Liver (tissue), 9 donors: ENCODE measurements around the gene CYB5D1. TPM values are rescaled to one million over a fixed set of nuclear protein-coding genes. Genes with fewer than 3 reads are reported as not detected.

Source experiments
- DNase-seq: peaks from one replicate; pipeline ENCODE4 v3.0.0-alpha.2; 2017; ENCODE audit warnings: low spot score
- H3K27ac ChIP-seq, 2 donors: one replicate each; pipeline ENCODE4 v1.7.0; 2013; ENCODE audit warnings: inconsistent platforms in 2 of 2, low read length in 2 of 2, control low read depth in 1 of 2, low read depth in 1 of 2, mild to moderate bottlenecking in 1 of 2
- H3K27me3 ChIP-seq, 4 donors: one replicate each; pipeline versions ENCODE4 v1.6.1 to v1.7.0; 2013; ENCODE audit warnings: low read length in 3 of 4, inconsistent platforms in 1 of 4, mild to moderate bottlenecking in 1 of 4, moderate library complexity in 1 of 4; ENCODE audit not compliant: control insufficient read depth in 4 of 4, insufficient read depth in 4 of 4
- H3K36me3 ChIP-seq, 4 donors: one replicate each; pipeline versions ENCODE4 v1.6.1 to v1.7.0; 2013; ENCODE audit warnings: low read length in 3 of 4, mild to moderate bottlenecking in 3 of 4, low read depth in 1 of 4, moderate library complexity in 1 of 4; ENCODE audit not compliant: control insufficient read depth in 4 of 4, insufficient read depth in 3 of 4
- H3K4me1 ChIP-seq, 4 donors: one replicate each; pipeline versions ENCODE4 v1.6.1 to v1.7.0; 2013; ENCODE audit warnings: low read length in 3 of 4, mild to moderate bottlenecking in 3 of 4, moderate library complexity in 1 of 4; ENCODE audit not compliant: control insufficient read depth in 4 of 4, insufficient read depth in 4 of 4
- H3K4me3 ChIP-seq, 3 donors: one replicate each; pipeline versions ENCODE4 v1.6.1 to v1.7.0; 2013; ENCODE audit warnings: low read length in 3 of 3, control low read depth in 1 of 3, low read depth in 1 of 3, mild to moderate bottlenecking in 1 of 3
- H3K9ac ChIP-seq, 2 donors: one replicate each; pipeline ENCODE4 v1.7.0; 2013; ENCODE audit warnings: low read length in 2 of 2, mild to moderate bottlenecking in 2 of 2, moderate library complexity in 2 of 2, control low read depth in 1 of 2, low read depth in 1 of 2
- H3K9me3 ChIP-seq, 4 donors: one replicate each; pipeline versions ENCODE4 v1.6.1 to v1.7.0; 2013; ENCODE audit warnings: low read length in 3 of 4; ENCODE audit not compliant: control insufficient read depth in 4 of 4
- CTCF ChIP-seq: fragments of 150-350 bp; IDR thresholded peaks from 2 replicates; pipeline ENCODE4 v1.5.1; 2017; ENCODE audit warnings: improper control_type of control experiment, low read depth, low read length; ENCODE audit not compliant: missing input control
- EGR1 ChIP-seq, 2 donors: IDR thresholded peaks; 2 replicates each; pipeline ENCODE4 v1.6.1; 2016 to 2018; ENCODE audit warnings: antibody characterized with exemption in 2 of 2, low read depth in 2 of 2
- FOXA2 ChIP-seq: IDR thresholded peaks from 2 replicates; pipeline ENCODE4 v1.6.1; 2016; ENCODE audit warnings: antibody characterized with exemption
- GABPA ChIP-seq, 2 donors: IDR thresholded peaks in 1 of 2; conservative IDR thresholded peaks in 1 of 2; 2 replicates each; pipeline ENCODE4 v1.6.1; 2016; ENCODE audit warnings: antibody characterized with exemption in 2 of 2, mild to moderate bottlenecking in 1 of 2, moderate library complexity in 1 of 2
- HNF4A ChIP-seq, 2 donors: conservative IDR thresholded peaks; 2 replicates each; pipeline ENCODE4 v1.6.1; 2016; ENCODE audit warnings: antibody characterized with exemption in 2 of 2, mild to moderate bottlenecking in 2 of 2
- HNF4G ChIP-seq: IDR thresholded peaks from 2 replicates; pipeline ENCODE4 v1.6.1; 2016; ENCODE audit warnings: antibody characterized with exemption
- JUND ChIP-seq, 2 donors: IDR thresholded peaks; 2 replicates each; pipeline ENCODE4 v1.6.1; 2016; ENCODE audit warnings: antibody characterized with exemption in 2 of 2
- MAX ChIP-seq: IDR thresholded peaks from 2 replicates; pipeline ENCODE4 v1.6.1; 2016; ENCODE audit warnings: antibody characterized with exemption
- RAD21 ChIP-seq, 2 donors: IDR thresholded peaks; 2 replicates each; pipeline ENCODE4 v1.6.1; 2016; ENCODE audit warnings: antibody characterized with exemption in 2 of 2, mild to moderate bottlenecking in 2 of 2
- REST ChIP-seq: IDR thresholded peaks from 2 replicates; pipeline ENCODE4 v1.6.1; 2016; ENCODE audit warnings: antibody characterized with exemption, mild to moderate bottlenecking
- RXRA ChIP-seq, 2 donors: IDR thresholded peaks; 2 replicates each; pipeline ENCODE4 v1.6.1; 2017 to 2018; ENCODE audit warnings: antibody characterized with exemption in 2 of 2, mild to moderate bottlenecking in 1 of 2
- SP1 ChIP-seq: IDR thresholded peaks from 2 replicates; pipeline ENCODE4 v1.6.1; 2018; ENCODE audit warnings: antibody characterized with exemption, mild to moderate bottlenecking
- YY1 ChIP-seq: IDR thresholded peaks from 2 replicates; pipeline ENCODE4 v1.6.1; 2016; ENCODE audit warnings: antibody characterized with exemption, mild to moderate bottlenecking
- ZBTB33 ChIP-seq: IDR thresholded peaks from 2 replicates; pipeline ENCODE4 v1.6.1; 2016; ENCODE audit warnings: antibody characterized with exemption
- WGBS: extraction: QIAGEN DNeasy Blood & Tissue Kit; methylation state at CpG from one replicate; pipeline ENCODE4 v1.1.7; 2013; 5-methylcytosine and 5-hydroxymethylcytosine counted together
- polyA plus RNA-seq, 2 donors: library from polyadenylated mRNA; stranded (reverse) in 1 of 2; unstranded in 1 of 2; fragments of 200-250 nt in 1 of 2; fragments of >200 nt in 1 of 2; fragmentation: Nextera tagmentation in 1 of 2; extraction: Ambion mirVana in 1 of 2; gene quantifications; one replicate each; pipeline versions ENCODE4 v1.2.1 to v1.2.3, GENCODE V29; 2013 to 2015
- total RNA-seq, 2 donors: library from RNA; depleted of rRNA; stranded (reverse); fragments of >200 nt; gene quantifications; one replicate each; pipeline ENCODE4 v1.2.3, GENCODE V29; 2014
- donor health status: healthy.
- donor health status: healthy.
- donor health status: healthy.
- donor health status: healthy.
- donor health status: healthy.

The CYB5D1 gene
- total and polyA plus RNA-seq, 4 donors = 2.5 to 12.0 (median 6.6) TPM

GRCh38 chr17:7846765-7847661, 10.8 kb upstream of the CYB5D1 start:
- Histone ChIP-seq H3K9me3 (no peaks in the 10 kb centered on the region), H3K9ac (no peak overlapping the region), H3K36me3 (peaks cover 13 to 42% (median 21%) of the 10 kb centered on the region in 4 donors), H3K4me3 (no peak overlapping the region), H3K27me3 (no peaks in the 10 kb centered on the region), H3K4me1 (peaks cover 0 to 20% (median 12%) of the 10 kb centered on the region in 4 donors), H3K27ac (no peak overlapping the region)
- whole genome bisulfite sequencing = 86% methylated on average over 34 of the region's 34 CpGs
- no peak for DNase-seq
- TF ChIP-seq JUND (IDR thresholded peaks at IDR 0.05) (no peak), EGR1 (IDR thresholded peaks at IDR 0.05; ENCODE audit: low read depth in 2 of 2) (no peak), RAD21 (IDR thresholded peaks at IDR 0.05) (no peak), MAX (no peak), ZBTB33 (no peak), SP1 (no peak), GABPA (IDR thresholded peaks at IDR 0.05 in 1 of 2, conservative IDR thresholded peaks at IDR 0.05 in 1 of 2) (no peak), HNF4A (conservative IDR thresholded peaks at IDR 0.05) (no peak), RXRA (IDR thresholded peaks at IDR 0.05) (no peak)

GRCh38 chr17:7848131-7848579, 9.6 kb upstream of the CYB5D1 start:
- peaks cover 0 to 18% (median 12%) of the 10 kb centered on the region in 4 donors for H3K4me1 ChIP-seq

More at GRCh38 chr17:7848131-7848579, 9.6 kb upstream of the CYB5D1 start:
- no peak overlapping the region for H3K27ac ChIP-seq
- 87% methylated on average over 20 of the region's 20 CpGs for WGBS
- H3K9ac ChIP-seq = no peak overlapping the region
- DNase-seq = no peak
- H3K4me3 ChIP-seq = no peak overlapping the region
- H3K9me3 ChIP-seq = no peaks in the 10 kb centered on the region
- TF ChIP-seq FOXA2 (no peak), YY1 (no peak), ZBTB33 (no peak), GABPA (IDR thresholded peaks at IDR 0.05 in 1 of 2, conservative IDR thresholded peaks at IDR 0.05 in 1 of 2) (no peak), HNF4G (no peak), REST (no peak), CTCF (no peak)
- no peaks in the 10 kb centered on the region for H3K27me3 ChIP-seq
- H3K36me3 ChIP-seq = peaks cover 20 to 54% (median 29%) of the 10 kb centered on the region in 4 donors
